HCT116 (cell line): ENCODE results near the gene MXRA8. TPM values are rescaled to one million over a fixed set of nuclear protein-coding genes. Genes with fewer than 3 reads are reported as not detected.

Experiments
- ATAC-seq: fragments of 200-7000 bp; cut with Tn5 transposase; 2 replicates; pipeline ENCODE4 v1.9.1; 2020; ENCODE audit warnings: mild to moderate bottlenecking, moderate library complexity
- BruUV-seq: library from RNA; stranded (reverse); fragments of 400-500 nt; replicated peaks from 2 replicates; lab custom pipeline; 2021; lab: Mats Ljungman, UMichigan
- CTCF ChIA-PET: fragments of 300-600 bp; sonication (Branson Sonifier 250); formaldehyde crosslinking; loops from one replicate; lab custom pipeline; 2021; ENCODE audit warnings: antibody characterized with exemption; lab: Charles Lee
- POLR2A ChIA-PET: fragments of 300-600, 350-600 bp; sonication (Branson Sonifier 250); formaldehyde crosslinking; loops from one replicate; lab custom pipeline; 2021; ENCODE audit warnings: antibody characterized with exemption; lab: Charles Lee
- RAD21 ChIA-PET, 2 experiments: fragments of 300-600 bp; sonication (Branson Sonifier 250); formaldehyde crosslinking; loops; one replicate each; lab custom pipeline; 2023; ENCODE audit warnings: low total read pairs in 2 of 2; ENCODE audit not compliant: uncharacterized antibody in 2 of 2, unreplicated experiment in 2 of 2, low non-redundant PET in 1 of 2; lab: Charles Lee
- DNase-seq: peaks from one replicate; pipeline ENCODE4 v3.0.0-alpha.2; 2010; ENCODE audit warnings: low read depth, low spot score
- H2AFZ ChIP-seq: fragments of 200-600 bp; shearing (Covaris generic), sonication (generic); 2 replicates; pipeline ENCODE4 v1.6.1; 2017; ENCODE audit warnings: low read depth, mixed run types, mixed read lengths, antibody characterized with exemption, low read length; ENCODE audit not compliant: poor library complexity, severe bottlenecking
- H3K27ac ChIP-seq: 2 replicates; pipeline ENCODE4 v1.5.1; 2012; ENCODE audit warnings: low read depth, low read length
- H3K27me3 ChIP-seq: fragments of 200-600 bp; sonication (generic); 2 replicates; pipeline ENCODE4 v1.6.1; 2016; ENCODE audit warnings: mixed run types, low read length, mixed read lengths; ENCODE audit not compliant: insufficient read depth
- H3K36me3 ChIP-seq, 2 experiments: fragments of 200-500 bp in 1 of 2; fragments of 200-600 bp in 1 of 2; sonication (Bioruptor generic) in 1 of 2; sonication (generic) in 1 of 2; 2 replicates each; pipeline versions ENCODE4 v1.5.1 to v1.6.1; 2014 to 2016; ENCODE audit warnings: low read length in 2 of 2, inconsistent platforms in 1 of 2, mixed read lengths in 1 of 2, mixed run types in 1 of 2; ENCODE audit not compliant: insufficient read depth in 2 of 2, control insufficient read depth in 1 of 2
- H3K4me1 ChIP-seq, 2 experiments: fragments of 200-600 bp in 1 of 2; sonication (generic) in 1 of 2; 2 replicates each; pipeline versions ENCODE4 v1.5.1 to v1.6.1; 2012 to 2017; ENCODE audit warnings: low read length in 2 of 2, inconsistent platforms in 1 of 2, mild to moderate bottlenecking in 1 of 2, mixed read lengths in 1 of 2, mixed run types in 1 of 2, moderate library complexity in 1 of 2; ENCODE audit not compliant: insufficient read depth in 2 of 2, control insufficient read depth in 1 of 2
- H3K4me2 ChIP-seq: fragments of 200-600 bp; sonication (generic); 2 replicates; pipeline ENCODE4 v1.6.1; 2017; ENCODE audit warnings: mixed run types, low read length, mixed read lengths
- H3K4me3 ChIP-seq, 2 experiments: fragments of 200-600 bp in 1 of 2; sonication (generic) in 1 of 2; replicated peaks in 1 of 2; 2 replicates each; pipeline ENCODE4 v1.5.1; 2011 to 2016; ENCODE audit warnings: low read length in 2 of 2, control low read depth in 1 of 2, low read depth in 1 of 2, mild to moderate bottlenecking in 1 of 2, mixed read lengths in 1 of 2, mixed run types in 1 of 2
- H3K79me2 ChIP-seq: fragments of 200-600 bp; sonication (generic); 2 replicates; pipeline ENCODE4 v1.6.1; 2017; ENCODE audit warnings: mild to moderate bottlenecking, mixed run types, low read length, moderate library complexity, mixed read lengths; ENCODE audit not compliant: insufficient read depth
- H3K9ac ChIP-seq: fragments of 200-600 bp; sonication (generic); 2 replicates; pipeline ENCODE4 v1.6.1; 2016; ENCODE audit warnings: low read length, mixed read lengths
- H3K9me2 ChIP-seq: fragments of 200-600 bp; sonication (generic), shearing (Covaris generic); 2 replicates; pipeline ENCODE4 v1.6.1; 2017; ENCODE audit warnings: mixed run types, mild to moderate bottlenecking, moderate library complexity; ENCODE audit not compliant: insufficient read depth
- H3K9me3 ChIP-seq, 2 experiments: fragments of 200-500 bp in 1 of 2; fragments of 200-600 bp in 1 of 2; sonication (Bioruptor generic) in 1 of 2; sonication (generic) in 1 of 2; 2 replicates each; pipeline ENCODE4 v1.6.1; 2014 to 2017; ENCODE audit warnings: low read length in 2 of 2, mixed read lengths in 2 of 2, inconsistent platforms in 1 of 2, low read depth in 1 of 2, mild to moderate bottlenecking in 1 of 2, mixed run types in 1 of 2, moderate library complexity in 1 of 2; ENCODE audit not compliant: control insufficient read depth in 1 of 2, insufficient read depth in 1 of 2
- H4K20me1 ChIP-seq: fragments of 200-600 bp; sonication (generic), shearing (Covaris generic); 2 replicates; pipeline ENCODE4 v1.6.1; 2017; ENCODE audit warnings: mixed run types, mild to moderate bottlenecking, moderate library complexity; ENCODE audit not compliant: insufficient read depth
- ATF3 ChIP-seq: IDR thresholded peaks from 2 replicates; pipeline ENCODE4 v1.6.1; 2012
- CBX3 ChIP-seq: IDR thresholded peaks from 2 replicates; pipeline ENCODE4 v1.6.1; 2012; ENCODE audit warnings: low read depth
- CEBPB ChIP-seq: IDR thresholded peaks from 2 replicates; pipeline ENCODE4 v1.6.1; 2012; ENCODE audit warnings: low read depth
- CTCF ChIP-seq, 3 experiments: fragments of 200-600 bp in 1 of 3; sonication (generic) in 1 of 3; IDR thresholded peaks in 2 of 3; conservative IDR thresholded peaks in 1 of 3; 2 replicates each; pipeline ENCODE4 v1.5.1; 2012 to 2017; ENCODE audit warnings: low read depth in 2 of 3, low read length in 2 of 3, antibody characterized with exemption in 1 of 3, borderline replicate concordance in 1 of 3, control low read depth in 1 of 3, mild to moderate bottlenecking in 1 of 3, mixed read lengths in 1 of 3, mixed run types in 1 of 3, moderate library complexity in 1 of 3; ENCODE audit not compliant: insufficient read depth in 1 of 3
- ELF1 ChIP-seq: IDR thresholded peaks from 2 replicates; pipeline ENCODE4 v1.6.1; 2012; ENCODE audit warnings: low read depth, borderline replicate concordance
- EZH2phosphoT487 ChIP-seq: fragments of 200-600 bp; IDR thresholded peaks from 2 replicates; pipeline ENCODE4 v1.6.1; 2018; ENCODE audit warnings: antibody characterized with exemption, borderline replicate concordance
- FOSL1 ChIP-seq: IDR thresholded peaks from 2 replicates; pipeline ENCODE4 v1.6.1; 2012; ENCODE audit warnings: low read depth
- JUND ChIP-seq: IDR thresholded peaks from 2 replicates; pipeline ENCODE4 v1.6.1; 2012
- MAX ChIP-seq: IDR thresholded peaks from 2 replicates; pipeline ENCODE4 v1.6.1; 2012
- POLR2AphosphoS5 ChIP-seq: IDR thresholded peaks from 2 replicates; pipeline ENCODE4 v1.6.1; 2011; ENCODE audit warnings: mild to moderate bottlenecking, low read depth, low read length, moderate library complexity
- RAD21 ChIP-seq: IDR thresholded peaks from 2 replicates; pipeline ENCODE4 v1.6.1; 2012; ENCODE audit warnings: low read depth, mild to moderate bottlenecking
- REST ChIP-seq: IDR thresholded peaks from 2 replicates; pipeline ENCODE4 v1.6.1; 2012; ENCODE audit warnings: low read depth
- SIN3A ChIP-seq: IDR thresholded peaks from 2 replicates; pipeline ENCODE4 v1.6.1; 2012; ENCODE audit warnings: low read depth
- SP1 ChIP-seq: IDR thresholded peaks from 2 replicates; pipeline ENCODE4 v1.6.1; 2012; ENCODE audit warnings: low read depth
- SRF ChIP-seq: IDR thresholded peaks from 2 replicates; pipeline ENCODE4 v1.6.1; 2012; ENCODE audit warnings: low read depth
- TCF7L2 ChIP-seq: IDR thresholded peaks from 2 replicates; pipeline ENCODE4 v1.7.0; 2011; ENCODE audit warnings: borderline replicate concordance, inconsistent platforms; ENCODE audit not compliant: insufficient read depth, insufficient read length; ENCODE audit errors: extremely low read depth
- YY1 ChIP-seq: IDR thresholded peaks from 2 replicates; pipeline ENCODE4 v1.6.1; 2011; ENCODE audit warnings: low read length, low read depth, moderate library complexity, mild to moderate bottlenecking; ENCODE audit not compliant: insufficient replicate concordance; ENCODE audit errors: extremely low read depth
- ZFX ChIP-seq: fragments of 450-650 bp; IDR thresholded peaks from 2 replicates; pipeline ENCODE4 v1.6.1; 2017
- intact Hi-C: fragments of 100-400 bp; cut with micrococcal nuclease; formaldehyde crosslinking; loops from 2 replicates; pipeline ENCODE4 v1.10.0; 2022
- total RNA-seq: library from RNA; stranded (reverse); gene quantifications from one replicate; pipeline ENCODE4 v1.2.1, GENCODE V29; 2021; ENCODE audit not compliant: unreplicated experiment

The MXRA8 gene
- total RNA-seq, 1 experiment from 2014 or later: 0.74 TPM

GRCh38 chr1:1374929-1375662 lies 16.7 kb upstream of the MXRA8 start, which contains the start of gene AURKAIP1:
Gene AURKAIP1 (minus strand): TSS chr1:1375207. CDS start chr1:1374756, 451 bp downstream.
- peak within 1 kb of the TSS; percentile 99 for H3K27ac ChIP-seq
- CTCF ChIA-PET: interaction anchor here (0.8 to 1.8 kb wide), 8 partner anchors 24 to 130 kb away, joined by 3 to 9 read pairs (median 4); partner anchors contain the start of gene CCNL2
- peak; percentile 89 for ATAC-seq
- TF ChIP-seq SIN3A (peak; percentile 88), MAX (peak; percentile 94), CTCF (IDR thresholded peaks at IDR 0.05 in 2 of 3, conservative IDR thresholded peaks at IDR 0.05 in 1 of 3; ENCODE audit: borderline replicate concordance in 1 of 3, insufficient read depth in 1 of 3, low read depth in 2 of 3, low read length in 2 of 3) (peak in 2 of 3 experiments; percentile 16 to 29; a peak in 1 of 6 replicates), ELF1 (peak; percentile 90; the same call in 1 of the 2 replicates), TCF7L2 (peak; percentile 47), CBX3 (peak; percentile 99), REST (no peak), YY1 (peak; percentile 86), RAD21 (no peak), POLR2AphosphoS5 (peak; percentile 59), EZH2phosphoT487 (no peak), SP1 (peak; percentile 95), ATF3 (no peak), CEBPB (no peak), ZFX (peak; percentile 81), SRF (peak; percentile 94), FOSL1 (no peak), JUND (peak; percentile 55; the same call in 1 of the 2 replicates)

More at GRCh38 chr1:1374929-1375662, 16.7 kb upstream of the MXRA8 start, which contains the start of gene AURKAIP1:
- POLR2A ChIA-PET: interaction anchor here (0.6 to 2.1 kb wide), 8 partner anchors 11 to 470 kb away, joined by 3 to 6 read pairs (median 4); partner anchors contain the start of gene CCNL2
- Histone ChIP-seq H3K4me1 (peaks cover 14 to 33% of the 10 kb centered on the region in 2 experiments), H2AFZ (no peak within 1 kb of the TSS), H3K9me2 (no peaks in the 10 kb centered on the region), H3K9ac (peak within 1 kb of the TSS; percentile 96), H3K9me3 (no peaks in the 10 kb centered on the region), H3K27me3 (no peaks in the 10 kb centered on the region), H3K4me3 (peak within 1 kb of the TSS; percentile 73 to 93), H3K36me3 (peaks cover 0 to 11% of the 10 kb centered on the region in 2 experiments; a peak in 1 of 4 replicates), H3K4me2 (peak within 1 kb of the TSS; percentile 79), H3K79me2 (peaks cover 29% of the 10 kb centered on the region), H4K20me1 (no peaks in the 10 kb centered on the region)
- peak; percentile 100 for DNase-seq
- RAD21 ChIA-PET: interaction anchor here in 1 of 2 experiments (0.8 to 1.2 kb wide), 2 partner anchors 24 to 27 kb away, joined by 3 to 4 read pairs; partner anchors contain the start of gene CCNL2
- intact Hi-C loops: loop anchor here (1.0 to 2.0 kb wide), 3 partner anchors 30 to 130 kb away; no protein-coding TSS in a partner anchor
- BruUV-seq: no TSS peak
